ENCODE measurements around the gene SEMA5A.

DNA sequence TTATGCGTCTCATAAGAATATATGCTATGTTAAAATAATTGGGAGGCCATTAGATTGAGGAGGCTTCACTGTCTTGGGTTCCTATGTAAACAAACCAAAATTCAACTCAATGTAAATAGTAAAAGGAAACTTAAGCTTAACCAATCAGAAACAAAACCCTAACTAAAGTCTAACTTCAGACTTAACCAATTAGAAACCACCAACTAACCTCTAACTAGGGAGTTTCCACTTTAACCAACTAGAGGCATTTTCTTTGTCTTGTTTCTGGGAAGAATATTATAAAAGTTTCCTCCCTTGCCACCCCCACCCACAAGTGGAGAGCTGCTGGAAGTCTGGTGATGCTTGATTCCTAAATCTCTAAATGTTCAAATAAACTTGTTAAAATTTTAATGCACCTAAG lies 214.5 kb downstream of the SEMA5A start:
- no peak for TF ChIP-seq POLR2AphosphoS5 (IDR thresholded peaks at IDR 0.05; ENCODE audit: low read depth, low read length)
- no peak for TF ChIP-seq RAD21 (IDR thresholded peaks at IDR 0.05; ENCODE audit: low read length)
- TF ChIP-seq, protein P1, sequence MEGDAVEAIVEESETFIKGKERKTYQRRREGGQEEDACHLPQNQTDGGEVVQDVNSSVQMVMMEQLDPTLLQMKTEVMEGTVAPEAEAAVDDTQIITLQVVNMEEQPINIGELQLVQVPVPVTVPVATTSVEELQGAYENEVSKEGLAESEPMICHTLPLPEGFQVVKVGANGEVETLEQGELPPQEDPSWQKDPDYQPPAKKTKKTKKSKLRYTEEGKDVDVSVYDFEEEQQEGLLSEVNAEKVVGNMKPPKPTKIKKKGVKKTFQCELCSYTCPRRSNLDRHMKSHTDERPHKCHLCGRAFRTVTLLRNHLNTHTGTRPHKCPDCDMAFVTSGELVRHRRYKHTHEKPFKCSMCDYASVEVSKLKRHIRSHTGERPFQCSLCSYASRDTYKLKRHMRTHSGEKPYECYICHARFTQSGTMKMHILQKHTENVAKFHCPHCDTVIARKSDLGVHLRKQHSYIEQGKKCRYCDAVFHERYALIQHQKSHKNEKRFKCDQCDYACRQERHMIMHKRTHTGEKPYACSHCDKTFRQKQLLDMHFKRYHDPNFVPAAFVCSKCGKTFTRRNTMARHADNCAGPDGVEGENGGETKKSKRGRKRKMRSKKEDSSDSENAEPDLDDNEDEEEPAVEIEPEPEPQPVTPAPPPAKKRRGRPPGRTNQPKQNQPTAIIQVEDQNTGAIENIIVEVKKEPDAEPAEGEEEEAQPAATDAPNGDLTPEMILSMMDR (IDR thresholded peaks at IDR 0.05), result no peak
- TF ChIP-seq RCOR1 (IDR thresholded peaks at IDR 0.05; ENCODE audit: low read length), result no peak
- no peak for TF ChIP-seq YY1 (IDR thresholded peaks at IDR 0.05; ENCODE audit: low read depth)
